Muscle layer of colon (tissue), 2 donors: ENCODE measurements around the gene SLC4A7.
"Not testable (repeated sequence)": the region's sequence is repeated elsewhere in the genome, so short reads cannot be mapped to it uniquely, and the experiment has no call there.

Experiments
- H3K27ac ChIP-seq: one replicate; pipeline ENCODE4 v1.7.0; 2013; ENCODE audit warnings: low read depth, mild to moderate bottlenecking, low read length, moderate library complexity
- H3K27me3 ChIP-seq, 2 donors: one replicate each; pipeline ENCODE4 v1.7.0; 2013; ENCODE audit warnings: low read length in 2 of 2, mild to moderate bottlenecking in 2 of 2; ENCODE audit not compliant: insufficient read depth in 2 of 2, control insufficient read depth in 1 of 2
- H3K36me3 ChIP-seq: one replicate; pipeline ENCODE4 v1.7.0; 2013; ENCODE audit warnings: mild to moderate bottlenecking, low read length; ENCODE audit not compliant: insufficient read depth
- H3K4me1 ChIP-seq: one replicate; pipeline ENCODE4 v1.7.0; 2013; ENCODE audit warnings: mild to moderate bottlenecking, low read length; ENCODE audit not compliant: insufficient read depth
- H3K4me3 ChIP-seq, 2 donors: one replicate each; pipeline ENCODE4 v1.7.0; 2013; ENCODE audit warnings: low read length in 2 of 2, low read depth in 1 of 2, mild to moderate bottlenecking in 1 of 2, moderate library complexity in 1 of 2
- H3K9ac ChIP-seq: one replicate; pipeline ENCODE4 v1.7.0; 2013; ENCODE audit warnings: low read length
- H3K9me3 ChIP-seq: one replicate; pipeline ENCODE4 v1.7.0; 2013; ENCODE audit warnings: mild to moderate bottlenecking, low read length
- donor health status: abdominal sarcoma.
- donor health status: Adenocarcinoma of cecum.

The SLC4A7 gene

DNA sequence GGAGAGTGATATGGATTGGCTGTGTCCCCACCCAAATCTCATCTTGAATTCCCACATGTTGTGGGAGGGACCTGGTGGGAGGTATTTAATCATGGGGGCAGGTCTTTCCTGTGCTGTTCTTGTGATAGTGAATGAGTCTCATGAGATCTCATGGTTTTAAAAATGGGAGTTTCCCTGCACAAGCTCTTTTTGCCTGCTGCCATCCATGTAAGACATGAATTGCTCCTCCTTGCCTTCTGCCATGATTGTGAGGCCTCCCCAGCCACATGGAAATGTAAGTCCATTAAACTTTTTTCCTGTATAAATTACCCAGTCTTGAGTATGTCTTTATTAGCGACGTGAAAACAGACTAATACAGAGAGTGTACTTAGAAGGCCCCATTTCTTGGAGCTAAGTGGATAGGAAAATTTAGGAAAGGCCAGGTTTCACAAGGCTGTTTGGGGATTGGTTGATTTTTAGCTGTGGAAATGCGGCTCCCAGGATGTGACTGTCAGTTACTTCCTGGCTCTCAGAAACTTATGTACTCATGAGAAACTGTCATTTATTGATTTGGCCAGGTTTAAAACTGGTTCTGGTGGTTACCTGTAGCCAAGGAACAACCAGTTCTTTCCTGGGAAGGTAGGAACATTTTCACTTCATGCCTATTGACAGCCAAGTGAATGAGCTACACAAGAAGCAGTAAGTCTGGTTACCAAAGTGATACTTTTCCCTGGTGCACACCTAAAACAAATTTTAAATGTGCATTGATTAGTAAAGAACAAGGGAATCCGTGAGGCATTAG is 155.0 kb downstream of the SLC4A7 start:
- H3K27ac ChIP-seq, H3K4me3 ChIP-seq, H3K36me3 ChIP-seq, H3K9ac ChIP-seq, H3K27me3 ChIP-seq, H3K9me3 ChIP-seq: not testable (repeated sequence)
- H3K4me1 ChIP-seq = peaks cover 27% of the 10 kb centered on the region

DNA sequence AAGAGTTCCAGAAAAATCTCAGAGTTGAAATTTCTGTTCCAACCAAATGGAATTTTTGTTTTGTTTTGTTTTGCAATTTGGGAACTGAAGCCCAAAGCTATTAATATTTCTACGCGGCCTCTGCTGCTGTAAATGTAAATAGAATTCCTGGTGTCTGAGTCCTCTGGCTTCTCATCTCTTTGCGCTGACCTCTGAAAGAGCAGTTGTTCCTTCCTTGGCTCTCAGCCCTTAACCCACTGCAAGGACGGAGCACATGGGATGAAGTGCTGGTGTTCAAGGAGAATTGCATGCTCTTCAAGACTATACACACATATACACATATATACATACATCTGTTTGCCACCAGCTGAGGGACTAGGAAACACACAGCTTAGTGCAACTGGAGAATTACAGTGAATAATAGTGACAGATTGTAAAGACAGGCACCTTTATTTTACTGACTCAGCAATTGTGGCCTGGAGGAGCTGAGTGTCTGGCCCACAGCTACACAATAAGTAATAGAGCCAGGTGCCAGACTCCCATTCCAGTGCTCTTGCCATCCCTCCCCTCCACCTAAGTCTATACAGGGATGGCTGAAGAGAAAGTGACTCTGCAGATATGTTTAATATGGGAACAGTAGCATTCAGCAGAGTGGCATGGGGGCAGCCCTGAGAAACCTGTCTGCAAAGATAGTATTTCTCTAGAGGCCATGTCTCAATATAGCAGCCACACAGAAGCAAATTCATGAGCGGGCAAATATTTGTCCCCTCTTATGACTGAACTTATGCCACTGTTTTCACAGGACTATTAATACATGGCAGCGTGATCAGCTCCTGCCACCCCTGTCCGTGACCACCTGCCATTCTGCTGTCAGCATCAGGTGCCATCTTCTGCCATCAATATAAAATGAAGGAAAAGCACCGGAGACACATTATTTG is 157.3 kb downstream of the SLC4A7 start:
- H3K9ac ChIP-seq = no peak overlapping the region
- H3K4me3 ChIP-seq = peak overlapping the region in 1 of 2 donors; percentile 13
- no peaks in the 10 kb centered on the region for H3K36me3 ChIP-seq
- H3K9me3 ChIP-seq = no peaks in the 10 kb centered on the region
- H3K27me3 ChIP-seq = no peaks in the 10 kb centered on the region
- H3K4me1 ChIP-seq = peaks cover 40% of the 10 kb centered on the region
- peak overlapping the region; percentile 59 for H3K27ac ChIP-seq

DNA sequence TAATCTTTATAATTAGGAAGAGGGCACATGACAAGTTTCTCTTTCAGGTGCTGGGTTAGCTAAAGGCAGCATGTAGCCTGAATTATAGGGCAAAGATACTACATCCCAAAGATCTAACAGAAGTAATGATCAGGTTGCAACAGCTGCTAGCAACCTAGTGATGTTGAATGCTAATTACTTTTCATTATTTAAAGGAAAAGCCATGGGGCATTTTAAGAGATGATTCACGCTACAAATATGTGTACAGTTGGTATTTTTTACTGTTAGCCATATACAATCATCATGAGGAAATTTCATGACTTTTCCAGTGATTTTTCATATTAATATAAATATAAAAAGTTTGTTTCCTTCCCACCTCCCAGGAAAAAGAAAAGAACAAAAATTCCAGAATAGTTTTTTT is 158.0 kb downstream of the SLC4A7 start:
- no peak overlapping the region for H3K27ac ChIP-seq
- H3K4me1 ChIP-seq = peaks cover 42% of the 10 kb centered on the region
- no peak overlapping the region for H3K9ac ChIP-seq
- no peaks in the 10 kb centered on the region for H3K27me3 ChIP-seq
- no peak overlapping the region for H3K4me3 ChIP-seq
- no peaks in the 10 kb centered on the region for H3K36me3 ChIP-seq
- H3K9me3 ChIP-seq = no peaks in the 10 kb centered on the region

DNA sequence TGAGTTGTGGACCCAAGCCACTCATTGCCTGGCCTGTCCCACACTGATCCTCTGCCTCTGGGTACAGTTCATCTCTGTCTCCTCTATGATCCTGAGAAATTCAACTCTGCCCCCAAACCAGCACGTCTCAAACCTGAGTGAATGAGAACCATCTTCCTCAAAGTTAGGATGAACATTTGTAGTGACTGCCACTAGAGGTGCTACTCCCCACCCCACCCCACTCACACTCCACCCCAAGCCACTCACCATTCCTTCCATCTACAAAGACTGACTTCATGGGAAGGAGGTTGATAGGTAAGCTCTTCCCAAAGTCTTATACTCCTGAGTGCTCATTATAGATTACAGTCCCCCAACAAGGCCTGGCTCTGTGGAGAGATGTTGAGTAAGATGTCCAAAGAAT is 158.8 kb downstream of the SLC4A7 start:
- Histone ChIP-seq H3K27me3 (no peaks in the 10 kb centered on the region), H3K4me3 (no peak overlapping the region), H3K27ac (no peak overlapping the region), H3K36me3 (no peaks in the 10 kb centered on the region), H3K9me3 (no peaks in the 10 kb centered on the region), H3K4me1 (peaks cover 50% of the 10 kb centered on the region), H3K9ac (no peak overlapping the region)

DNA sequence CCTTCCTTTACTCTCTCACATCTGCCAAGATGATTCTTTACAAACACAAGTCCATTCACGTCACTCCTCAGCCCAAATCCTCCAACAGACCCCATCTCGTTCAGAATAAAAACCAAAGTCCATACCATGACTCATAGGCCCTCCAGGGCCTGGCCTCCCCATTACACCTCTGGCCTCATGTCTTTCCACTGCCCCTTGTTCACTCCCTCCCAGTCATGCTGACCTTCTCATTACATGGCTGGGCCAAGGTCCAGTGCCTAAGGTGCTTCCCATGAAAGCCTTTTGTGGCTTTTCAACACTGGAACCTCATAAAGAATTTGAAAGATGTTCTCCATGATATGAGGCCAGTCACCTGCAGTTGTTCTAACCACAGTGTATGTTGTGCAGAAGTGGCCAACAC is 159.5 kb downstream of the SLC4A7 start:
- H3K36me3 ChIP-seq = no peaks in the 10 kb centered on the region
- H3K4me3 ChIP-seq = no peak overlapping the region
- no peaks in the 10 kb centered on the region for H3K27me3 ChIP-seq
- no peak overlapping the region for H3K27ac ChIP-seq
- peaks cover 55% of the 10 kb centered on the region for H3K4me1 ChIP-seq
- no peaks in the 10 kb centered on the region for H3K9me3 ChIP-seq
- no peak overlapping the region for H3K9ac ChIP-seq

DNA sequence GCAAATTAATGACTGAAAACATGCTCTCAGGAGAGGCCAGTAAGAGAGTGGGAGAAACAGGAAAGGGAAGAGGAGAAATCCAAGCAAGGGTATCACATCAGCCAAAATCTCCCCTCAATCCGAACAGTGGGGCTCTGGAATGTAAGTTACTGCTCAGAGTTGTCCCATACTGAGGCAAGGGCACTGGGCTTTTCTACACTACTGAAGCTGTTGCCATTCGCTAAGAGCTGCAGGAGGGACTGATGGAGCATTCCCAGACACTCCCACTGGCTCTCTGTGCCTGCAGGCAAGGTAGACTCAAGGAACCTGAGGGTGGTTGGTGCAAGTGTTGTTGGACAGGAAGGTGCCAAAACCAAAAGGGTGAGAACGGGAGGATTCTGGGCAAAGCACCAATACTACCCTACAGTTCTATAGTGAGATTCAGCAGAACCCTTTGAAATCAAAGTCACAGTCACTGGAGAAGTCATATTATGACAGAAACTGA is 161.1 kb downstream of the SLC4A7 start:
- Histone ChIP-seq H3K4me3 (no peak overlapping the region), H3K9me3 (no peaks in the 10 kb centered on the region), H3K4me1 (peaks cover 55% of the 10 kb centered on the region), H3K9ac (no peak overlapping the region), H3K27ac (no peak overlapping the region), H3K36me3 (no peaks in the 10 kb centered on the region), H3K27me3 (no peaks in the 10 kb centered on the region)
